T-helper 22 cell (primary cell): ENCODE measurements around the gene ADAMTS6.

Experiments used
- DNase-seq: peaks from one replicate; pipeline ENCODE4 v3.0.0-alpha.2; 2020; ENCODE audit warnings: low read depth

The ADAMTS6 gene

GRCh38 chr5:65103756-65104440, 377.8 kb downstream of the ADAMTS6 start:
- no peak for DNase-seq

DNA sequence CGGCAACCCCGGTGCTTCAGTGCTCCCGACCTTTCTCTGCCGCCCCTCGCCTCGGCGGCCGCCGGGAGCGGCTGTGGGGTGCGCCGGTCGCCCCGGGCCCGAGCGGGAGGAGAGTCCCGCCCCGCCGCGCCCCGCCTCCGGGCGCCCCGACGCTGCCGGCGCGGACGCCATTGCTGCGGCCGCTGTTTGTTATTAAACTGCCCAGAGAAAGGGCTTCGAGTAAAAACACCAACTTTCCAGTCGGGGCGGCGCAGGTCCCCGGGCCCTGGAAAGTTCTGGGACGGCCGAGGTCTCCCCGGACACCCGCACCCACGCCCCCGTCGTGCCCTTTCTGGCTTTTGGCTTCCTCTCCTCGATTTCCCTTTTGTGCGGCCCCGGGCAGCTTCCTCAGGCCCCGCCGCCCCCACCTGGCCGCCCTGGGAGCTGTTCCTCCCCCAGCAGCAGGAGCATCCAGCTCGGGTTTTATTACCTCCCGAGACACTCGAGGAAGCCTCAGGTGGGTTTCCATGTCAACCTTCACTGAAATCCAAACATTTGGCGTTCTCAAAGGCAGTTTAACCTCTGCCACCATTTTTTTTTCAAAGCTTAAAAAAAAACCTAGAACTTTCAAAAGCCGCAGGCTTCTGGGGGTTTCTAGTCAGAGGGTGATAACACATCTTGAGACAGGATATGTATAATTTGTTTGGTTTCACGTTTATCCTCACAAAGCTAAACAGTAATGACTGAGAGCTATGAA, 378.6 kb downstream of the ADAMTS6 start:
- DNase-seq, result peak; percentile 28

- DNase-seq, result no peak
Observed at GRCh38 chr5:65102371-65102975, 379.2 kb downstream of the ADAMTS6 start.

DNA sequence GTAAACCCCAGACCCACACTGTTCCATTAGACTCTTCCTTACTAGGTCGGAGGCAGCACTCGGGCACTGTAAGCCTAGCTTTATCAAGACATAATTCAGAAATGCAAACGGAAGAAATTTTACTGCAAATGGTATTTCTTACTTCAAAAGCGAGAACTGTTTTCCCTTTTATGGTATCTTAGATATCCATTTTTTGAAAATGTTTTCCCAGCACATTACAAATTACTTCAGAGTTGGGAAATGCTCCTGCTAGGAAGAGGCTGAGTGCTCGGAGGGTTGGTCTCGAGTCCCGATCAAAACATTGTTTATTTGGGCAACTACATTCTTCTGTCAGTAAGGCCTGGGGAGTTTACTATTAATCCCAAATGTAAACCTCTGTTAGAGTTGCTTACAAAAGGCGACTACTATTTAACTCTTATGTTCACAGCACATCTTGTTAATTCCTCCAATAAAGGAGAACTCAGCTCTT, 380.1 kb downstream of the ADAMTS6 start:
- no peak for DNase-seq

GRCh38 chr5:65100911-65101631, 380.6 kb downstream of the ADAMTS6 start:
- DNase-seq, result no peak
